Keratinocyte (primary cell): ENCODE results near the gene ATP6V1C2. TPM values are rescaled to one million over a fixed set of nuclear protein-coding genes. Genes with fewer than 3 reads are reported as not detected.
"Not testable (repeated sequence)": the region's sequence is repeated elsewhere in the genome, so short reads cannot be mapped to it uniquely, and the experiment has no call there.

Experiments used
- DNase-seq: peaks from one replicate; pipeline ENCODE4 v3.0.0-alpha.2; 2011; ENCODE audit warnings: low read depth, missing footprints, low spot score
- FAIRE-seq: peaks from 2 replicates; lab custom pipeline; 2011; peaks lifted over from hg19 to GRCh38; lab: Jason Lieb, UNC
- H2AFZ ChIP-seq: 2 replicates; pipeline ENCODE4 v1.6.0; 2012; ENCODE audit warnings: low read length, control low read depth, inconsistent platforms; ENCODE audit not compliant: control insufficient read depth
- H3K27ac ChIP-seq: 2 replicates; pipeline ENCODE4 v1.5.1; 2011; ENCODE audit warnings: low read length; ENCODE audit not compliant: control insufficient read depth, insufficient read depth
- H3K27me3 ChIP-seq: 3 replicates; pipeline ENCODE4 v1.6.0; 2011; ENCODE audit warnings: low read length; ENCODE audit not compliant: control insufficient read depth, insufficient read depth; ENCODE audit errors: extremely low read depth
- H3K36me3 ChIP-seq, 2 experiments: 2 replicates in 1 of 2; 3 replicates in 1 of 2; pipeline ENCODE4 v1.5.1; 2011; ENCODE audit warnings: low read length in 2 of 2, mild to moderate bottlenecking in 1 of 2; ENCODE audit not compliant: control insufficient read depth in 2 of 2, insufficient read depth in 2 of 2; ENCODE audit errors: extremely low read depth in 1 of 2
- H3K4me1 ChIP-seq: 3 replicates; pipeline ENCODE4 v1.5.1; 2011; ENCODE audit warnings: low read length; ENCODE audit not compliant: control insufficient read depth, insufficient read depth; ENCODE audit errors: extremely low read depth
- H3K4me2 ChIP-seq: 3 replicates; pipeline ENCODE4 v1.6.0; 2011; ENCODE audit warnings: low read depth, low read length; ENCODE audit not compliant: control insufficient read depth, insufficient read depth; ENCODE audit errors: extremely low read depth
- H3K4me3 ChIP-seq, 3 experiments: fragments of 200-600 bp in 1 of 3; sonication (generic) in 1 of 3; 2 replicates in 2 of 3; 3 replicates in 1 of 3; pipeline ENCODE4 v1.5.1; 2011 to 2016; ENCODE audit warnings: low read length in 3 of 3, mild to moderate bottlenecking in 3 of 3, control low read depth in 2 of 3, inconsistent platforms in 1 of 3, low read depth in 1 of 3, mixed read lengths in 1 of 3, mixed run types in 1 of 3, moderate library complexity in 1 of 3; ENCODE audit not compliant: control insufficient read depth in 2 of 3, insufficient read depth in 2 of 3; ENCODE audit errors: extremely low read depth in 1 of 3
- H3K79me2 ChIP-seq: 2 replicates; pipeline ENCODE4 v1.6.0; 2012; ENCODE audit warnings: low read length; ENCODE audit not compliant: control insufficient read depth, insufficient read depth
- H3K9ac ChIP-seq: 3 replicates; pipeline ENCODE4 v1.6.0; 2011; ENCODE audit warnings: low read length; ENCODE audit not compliant: control insufficient read depth, insufficient read depth; ENCODE audit errors: extremely low read depth
- H3K9me1 ChIP-seq: 3 replicates; pipeline ENCODE4 v1.6.0; 2011; ENCODE audit warnings: low read length; ENCODE audit not compliant: control insufficient read depth, insufficient read depth; ENCODE audit errors: extremely low read depth
- H3K9me3 ChIP-seq: 2 replicates; pipeline ENCODE4 v1.5.1; 2012; ENCODE audit warnings: low read depth, low read length; ENCODE audit not compliant: control insufficient read depth
- H4K20me1 ChIP-seq: 3 replicates; pipeline ENCODE4 v1.6.0; 2011; ENCODE audit warnings: low read length; ENCODE audit not compliant: control insufficient read depth, insufficient read depth; ENCODE audit errors: extremely low read depth
- CTCF ChIP-seq, 3 experiments: IDR thresholded peaks in 1 of 3; conservative IDR thresholded peaks in 1 of 3; optimal IDR thresholded peaks in 1 of 3; 2 replicates in 2 of 3; 3 replicates in 1 of 3; pipeline versions ENCODE3 to v1.5.1; 2011; ENCODE audit warnings: low read length in 3 of 3, mild to moderate bottlenecking in 3 of 3, moderate library complexity in 2 of 3, control low read depth in 1 of 3, inconsistent platforms in 1 of 3; ENCODE audit not compliant: insufficient read depth in 2 of 3; ENCODE audit errors: extremely low read depth in 1 of 3
- EZH2 ChIP-seq: IDR thresholded peaks from one replicate; pipeline ENCODE4 v1.6.1; 2012; ENCODE audit warnings: inconsistent platforms, mild to moderate bottlenecking, low read length, moderate library complexity
- dilution Hi-C: fragments of 300-500 bp; cut with MboI; formaldehyde crosslinking; loops from one replicate; pipeline ENCODE4 v1.7.0; 2020; ENCODE audit warnings: low sequenced_read_pairs; ENCODE audit not compliant: extremely low pct_ligation_motif_present
- polyA plus RNA-seq, 5 experiments: library from polyadenylated mRNA; depleted of rRNA in 3 of 5; stranded (reverse) in 3 of 5; stranded (forward) in 1 of 5; unstranded in 1 of 5; fragments of >200 nt; gene quantifications; 1 replicate in 1 of 5; 2 replicates in 3 of 5; 3 replicates in 1 of 5; pipeline versions ENCODE4 v1.2.1 to v1.2.3, GENCODE V29; 2011 to 2012; ENCODE audit warnings: missing spikeins in 2 of 5, low read depth in 1 of 5, low replicate concordance in 1 of 5

Gene ATP6V1C2
- polyA plus RNA-seq, 1 donor (not counting 4 experiments of a cell fraction or from before 2014, with no cell fraction given) = 0.55 TPM

- H3K27ac ChIP-seq = no peak overlapping the region
- H3K9me1 ChIP-seq = no peaks in the 10 kb centered on the region
- no peak overlapping the region for H2AFZ ChIP-seq
- no peaks in the 10 kb centered on the region for H4K20me1 ChIP-seq
- DNase-seq (no peak), FAIRE-seq (no peak)
- H3K9ac ChIP-seq = no peak overlapping the region
- H3K4me3 ChIP-seq = no peak overlapping the region
- H3K79me2 ChIP-seq = peaks cover 2% of the 10 kb centered on the region
- TF ChIP-seq EZH2 (no peak), CTCF (optimal IDR thresholded peaks at IDR 0.05 in 1 of 3, IDR thresholded peaks at IDR 0.05 in 1 of 3, conservative IDR thresholded peaks at IDR 0.05 in 1 of 3; ENCODE audit: extremely low read depth in 1 of 3, insufficient read depth in 2 of 3, low read length in 3 of 3) (no peak)
- peaks cover under 1% of the 10 kb centered on the region for H3K4me1 ChIP-seq
- peaks cover 20 to 33% of the 10 kb centered on the region in 2 experiments for H3K36me3 ChIP-seq
- no peaks in the 10 kb centered on the region for H3K9me3 ChIP-seq
- dilution Hi-C loops = loop anchor here (10.0 kb wide), 1 partner anchor 75 kb away; no protein-coding TSS in a partner anchor
- no peak overlapping the region for H3K4me2 ChIP-seq
- no peaks in the 10 kb centered on the region for H3K27me3 ChIP-seq
These were observed 58.5 kb downstream of the ATP6V1C2 start for GRCh38 chr2:10779776-10780490.

GRCh38 chr2:10780491-10780820 is 59.0 kb downstream of the ATP6V1C2 start:
- Histone ChIP-seq H3K36me3 (peaks cover 21 to 36% of the 10 kb centered on the region in 2 experiments), H3K9ac (no peak overlapping the region), H3K4me3 (no peak overlapping the region), H3K27me3 (no peaks in the 10 kb centered on the region), H3K27ac (no peak overlapping the region), H3K79me2 (peaks cover 2% of the 10 kb centered on the region), H4K20me1 (peaks cover 3% of the 10 kb centered on the region), H3K4me1 (no peaks in the 10 kb centered on the region), H2AFZ (no peak overlapping the region), H3K4me2 (no peak overlapping the region), H3K9me3 (no peaks in the 10 kb centered on the region), H3K9me1 (no peaks in the 10 kb centered on the region)
- no peak for FAIRE-seq
- dilution Hi-C loops = loop anchor here (10.0 kb wide), 1 partner anchor 76 kb away; no protein-coding TSS in a partner anchor
- no peak for DNase-seq
- TF ChIP-seq CTCF (optimal IDR thresholded peaks at IDR 0.05 in 1 of 3, IDR thresholded peaks at IDR 0.05 in 1 of 3, conservative IDR thresholded peaks at IDR 0.05 in 1 of 3; ENCODE audit: extremely low read depth in 1 of 3, insufficient read depth in 2 of 3, low read length in 3 of 3) (no peak), EZH2 (no peak)

- not testable (repeated sequence) for H3K9ac ChIP-seq, H3K4me2 ChIP-seq, H3K79me2 ChIP-seq, H2AFZ ChIP-seq, H3K9me3 ChIP-seq, H4K20me1 ChIP-seq, H3K27me3 ChIP-seq, H3K27ac ChIP-seq, DNase-seq, H3K4me1 ChIP-seq, H3K4me3 ChIP-seq, FAIRE-seq, H3K9me1 ChIP-seq
- dilution Hi-C loops = loop anchor here (10.0 kb wide), 1 partner anchor 76 kb away; no protein-coding TSS in a partner anchor
- H3K36me3 ChIP-seq = peaks cover 24 to 36% of the 10 kb centered on the region in 2 experiments
These were observed 59.4 kb downstream of the ATP6V1C2 start for GRCh38 chr2:10780821-10781220.
